Fibroblast of lung (primary cell): ENCODE measurements around the gene CALCOCO2. TPM values are rescaled to one million over a fixed set of nuclear protein-coding genes. Genes with fewer than 3 reads are reported as not detected.

Experiments used
- DNase-seq, 2 donors: peaks; one replicate each; pipeline versions ENCODE4 v3.0.0 to v3.0.0-alpha.2; 2010; ENCODE audit warnings: low read depth in 2 of 2
- H2AFZ ChIP-seq: 2 replicates; pipeline ENCODE4 v1.5.1; 2012; ENCODE audit warnings: low read length, control low read depth, inconsistent platforms
- H3K27ac ChIP-seq: 2 replicates; pipeline ENCODE4 v1.5.1; 2011; ENCODE audit warnings: low read length, control low read depth; ENCODE audit not compliant: insufficient read depth
- H3K27me3 ChIP-seq: 2 replicates; pipeline ENCODE4 v1.5.1; 2011; ENCODE audit warnings: mild to moderate bottlenecking, low read length; ENCODE audit not compliant: control insufficient read depth, insufficient read depth
- H3K36me3 ChIP-seq: 2 replicates; pipeline ENCODE4 v1.5.1; 2011; ENCODE audit warnings: low read length; ENCODE audit not compliant: control insufficient read depth, insufficient read depth
- H3K4me1 ChIP-seq: 2 replicates; pipeline ENCODE4 v1.5.1; 2011; ENCODE audit warnings: low read length; ENCODE audit not compliant: control insufficient read depth, insufficient read depth; ENCODE audit errors: extremely low read depth
- H3K4me2 ChIP-seq: 2 replicates; pipeline ENCODE4 v1.5.1; 2011; ENCODE audit warnings: low read length, control low read depth; ENCODE audit not compliant: insufficient read depth; ENCODE audit errors: extremely low read depth
- H3K4me3 ChIP-seq, 4 experiments: fragments of 200-600 bp in 1 of 4; sonication (generic) in 1 of 4; replicated peaks in 1 of 4; 2 replicates each; pipeline ENCODE4 v1.5.1; 2011 to 2016; ENCODE audit warnings: low read length in 4 of 4, low read depth in 3 of 4, mild to moderate bottlenecking in 3 of 4, control low read depth in 2 of 4, inconsistent platforms in 1 of 4, mixed read lengths in 1 of 4; ENCODE audit not compliant: insufficient read depth in 1 of 4; ENCODE audit errors: control extremely low read depth in 1 of 4
- H3K79me2 ChIP-seq: 2 replicates; pipeline ENCODE4 v1.5.1; 2012; ENCODE audit warnings: mild to moderate bottlenecking, low read length, inconsistent platforms; ENCODE audit not compliant: control insufficient read depth, insufficient read depth
- H3K9ac ChIP-seq: 2 replicates; pipeline ENCODE4 v1.5.1; 2011; ENCODE audit warnings: mild to moderate bottlenecking, low read length, control low read depth; ENCODE audit not compliant: insufficient read depth
- H3K9me3 ChIP-seq: 2 replicates; pipeline ENCODE4 v1.5.1; 2012; ENCODE audit warnings: low read depth, low read length; ENCODE audit not compliant: control insufficient read depth, insufficient read depth
- H4K20me1 ChIP-seq: 2 replicates; pipeline ENCODE4 v1.5.1; 2011; ENCODE audit warnings: low read length; ENCODE audit not compliant: control insufficient read depth, insufficient read depth; ENCODE audit errors: extremely low read depth
- EZH2 ChIP-seq: IDR thresholded peaks from 2 replicates; pipeline ENCODE4 v1.5.1; 2012; ENCODE audit warnings: low read length, control low read depth, mild to moderate bottlenecking; ENCODE audit errors: missing control alignments
- polyA plus RNA-seq, 2 donors: library from polyadenylated mRNA; depleted of rRNA in 1 of 2; stranded (reverse) in 1 of 2; unstranded in 1 of 2; fragments of >200 nt; gene quantifications; 2 replicates each; pipeline ENCODE4 v1.2.1, GENCODE V29; 2011 to 2012; ENCODE audit warnings: missing spikeins in 1 of 2
- total RNA-seq: library from RNA; depleted of rRNA; stranded (reverse); fragments of >200 nt; gene quantifications from 2 replicates; pipeline ENCODE4 v1.2.1, GENCODE V29; 2014
- TF ChIP-seq, protein P1 (sequence below), 2 donors: IDR thresholded peaks in 1 of 2; conservative IDR thresholded peaks in 1 of 2; 1 replicate in 1 of 2; 2 replicates in 1 of 2; pipeline ENCODE4 v1.5.1; 2011 to 2012; ENCODE audit warnings: low read length in 2 of 2, control low read depth in 1 of 2, inconsistent platforms in 1 of 2, low read depth in 1 of 2, mild to moderate bottlenecking in 1 of 2

Gene CALCOCO2
- total and polyA plus RNA-seq, 2 donors (not counting 1 experiment from before 2014, with no cell fraction given): 65.1 to 164 TPM

- DNase-seq: peak in 1 of 2 donors; percentile 16
- H3K79me2 ChIP-seq: peaks cover 15% of the 10 kb centered on the region
- H4K20me1 ChIP-seq: no peaks in the 10 kb centered on the region
- H3K4me3 ChIP-seq: peak overlapping the region in 2 of 4 experiments; percentile 46 to 60
- no peaks in the 10 kb centered on the region for H3K9me3 ChIP-seq
- peaks cover 23% of the 10 kb centered on the region for H3K4me1 ChIP-seq
- H3K4me2 ChIP-seq: peak overlapping the region; percentile 94
- H3K27me3 ChIP-seq: no peaks in the 10 kb centered on the region
- no peaks in the 10 kb centered on the region for H3K36me3 ChIP-seq
- TF ChIP-seq, protein P1, sequence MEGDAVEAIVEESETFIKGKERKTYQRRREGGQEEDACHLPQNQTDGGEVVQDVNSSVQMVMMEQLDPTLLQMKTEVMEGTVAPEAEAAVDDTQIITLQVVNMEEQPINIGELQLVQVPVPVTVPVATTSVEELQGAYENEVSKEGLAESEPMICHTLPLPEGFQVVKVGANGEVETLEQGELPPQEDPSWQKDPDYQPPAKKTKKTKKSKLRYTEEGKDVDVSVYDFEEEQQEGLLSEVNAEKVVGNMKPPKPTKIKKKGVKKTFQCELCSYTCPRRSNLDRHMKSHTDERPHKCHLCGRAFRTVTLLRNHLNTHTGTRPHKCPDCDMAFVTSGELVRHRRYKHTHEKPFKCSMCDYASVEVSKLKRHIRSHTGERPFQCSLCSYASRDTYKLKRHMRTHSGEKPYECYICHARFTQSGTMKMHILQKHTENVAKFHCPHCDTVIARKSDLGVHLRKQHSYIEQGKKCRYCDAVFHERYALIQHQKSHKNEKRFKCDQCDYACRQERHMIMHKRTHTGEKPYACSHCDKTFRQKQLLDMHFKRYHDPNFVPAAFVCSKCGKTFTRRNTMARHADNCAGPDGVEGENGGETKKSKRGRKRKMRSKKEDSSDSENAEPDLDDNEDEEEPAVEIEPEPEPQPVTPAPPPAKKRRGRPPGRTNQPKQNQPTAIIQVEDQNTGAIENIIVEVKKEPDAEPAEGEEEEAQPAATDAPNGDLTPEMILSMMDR (conservative IDR thresholded peaks at IDR 0.05 in 1 of 2, IDR thresholded peaks at IDR 0.05 in 1 of 2; ENCODE audit: low read depth in 1 of 2, low read length in 2 of 2): no peak
- no peak for TF ChIP-seq EZH2
- H2AFZ ChIP-seq: no peak overlapping the region
- no peak overlapping the region for H3K9ac ChIP-seq
- H3K27ac ChIP-seq: no peak overlapping the region
These were observed 9.6 kb downstream of the CALCOCO2 start for GRCh38 chr17:48840441-48840840.

DNA sequence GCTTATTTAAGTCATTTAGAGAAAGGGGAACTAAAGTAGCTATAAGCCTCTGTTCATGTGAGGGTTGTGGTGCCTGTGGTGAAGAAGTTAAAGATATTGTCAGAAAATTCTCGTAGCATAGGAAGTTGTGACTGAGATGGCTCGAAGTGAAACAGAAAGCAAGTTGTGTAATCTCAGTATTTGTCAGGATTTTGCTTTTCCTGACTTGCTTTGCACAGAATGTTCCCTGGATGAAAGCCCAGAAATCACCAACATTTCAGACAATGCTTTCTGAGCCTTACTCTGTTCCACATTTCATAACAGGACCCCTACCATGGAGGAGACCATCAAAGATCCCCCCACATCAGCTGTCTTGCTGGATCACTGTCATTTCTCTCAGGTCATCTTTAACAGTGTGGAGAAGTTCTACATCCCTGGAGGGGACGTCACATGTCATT is 10.6 kb downstream of the CALCOCO2 start:
- Histone ChIP-seq H3K27ac (peak overlapping the region; percentile 75), H3K9me3 (no peaks in the 10 kb centered on the region), H4K20me1 (no peaks in the 10 kb centered on the region), H3K36me3 (peaks cover 3% of the 10 kb centered on the region), H2AFZ (no peak overlapping the region), H3K4me1 (peaks cover 23% of the 10 kb centered on the region), H3K9ac (peak overlapping the region; percentile 34), H3K4me2 (peak overlapping the region; percentile 94), H3K79me2 (peaks cover 12% of the 10 kb centered on the region), H3K4me3 (peak overlapping the region; percentile 34 to 60 (median 44)), H3K27me3 (no peaks in the 10 kb centered on the region)
- TF ChIP-seq EZH2: no peak
- TF ChIP-seq, protein P1 (conservative IDR thresholded peaks at IDR 0.05 in 1 of 2, IDR thresholded peaks at IDR 0.05 in 1 of 2; ENCODE audit: low read depth in 1 of 2, low read length in 2 of 2): no peak
- DNase-seq: peak; percentile 59 to 87

DNA sequence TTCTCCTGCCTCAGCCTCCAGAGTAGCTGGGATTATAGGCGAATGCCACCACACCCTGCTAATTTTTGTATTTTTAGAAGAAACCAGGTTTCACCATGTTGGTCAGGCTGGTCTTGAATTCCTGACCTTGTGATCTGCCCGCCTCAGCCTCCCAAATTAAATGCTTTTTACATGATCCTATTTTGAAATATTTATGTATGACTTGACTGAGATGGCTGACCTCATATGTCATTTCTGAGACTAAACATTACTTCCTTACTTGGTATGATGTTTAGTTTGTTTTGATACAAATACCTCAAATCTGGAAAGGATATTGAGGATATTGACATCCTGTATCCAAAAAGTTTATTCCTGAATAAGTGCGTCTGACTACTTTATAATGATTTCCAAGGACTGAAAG is 11.9 kb downstream of the CALCOCO2 start:
- H3K79me2 ChIP-seq: peaks cover 10% of the 10 kb centered on the region
- H3K9me3 ChIP-seq: no peaks in the 10 kb centered on the region
- H4K20me1 ChIP-seq: no peaks in the 10 kb centered on the region
- H3K4me1 ChIP-seq: peaks cover 23% of the 10 kb centered on the region
- no peak for TF ChIP-seq EZH2
- TF ChIP-seq, protein P1 (conservative IDR thresholded peaks at IDR 0.05 in 1 of 2, IDR thresholded peaks at IDR 0.05 in 1 of 2; ENCODE audit: low read depth in 1 of 2, low read length in 2 of 2): no peak
- DNase-seq: peak in 1 of 2 donors; percentile 47
- H3K27me3 ChIP-seq: no peaks in the 10 kb centered on the region
- peaks cover 4% of the 10 kb centered on the region for H3K36me3 ChIP-seq
- H3K4me2 ChIP-seq: peak overlapping the region; percentile 23
- H3K4me3 ChIP-seq: no peak overlapping the region
- no peak overlapping the region for H2AFZ ChIP-seq
- H3K9ac ChIP-seq: no peak overlapping the region
- H3K27ac ChIP-seq: peak overlapping the region; percentile 27
